Measurements from ENCODE around the gene RPRML.
"Not testable (repeated sequence)": the region's sequence is repeated elsewhere in the genome, so short reads cannot be mapped to it uniquely, and the experiment has no call there.

The RPRML gene

GRCh38 chr17:46971647-46972300, 7.3 kb downstream of the RPRML start:
- Mint-ChIP-seq H3K4me1 (no peaks in the 10 kb centered on the region), H3K4me3 (no peak overlapping the region), H3K36me3 (ENCODE audit: insufficient read depth) (peaks cover 6% of the 10 kb centered on the region), H3K27ac (ENCODE audit: low read depth) (no peak overlapping the region), H3K27me3 (peaks cover 25% of the 10 kb centered on the region), H3K9me3 (no peaks in the 10 kb centered on the region)
- ATAC-seq (replicated peaks; ENCODE audit: extremely low read depth, poor library complexity, severe bottlenecking) = no peak
- no peak for DNase-seq (ENCODE audit: low spot score in 2 of 2)

DNA sequence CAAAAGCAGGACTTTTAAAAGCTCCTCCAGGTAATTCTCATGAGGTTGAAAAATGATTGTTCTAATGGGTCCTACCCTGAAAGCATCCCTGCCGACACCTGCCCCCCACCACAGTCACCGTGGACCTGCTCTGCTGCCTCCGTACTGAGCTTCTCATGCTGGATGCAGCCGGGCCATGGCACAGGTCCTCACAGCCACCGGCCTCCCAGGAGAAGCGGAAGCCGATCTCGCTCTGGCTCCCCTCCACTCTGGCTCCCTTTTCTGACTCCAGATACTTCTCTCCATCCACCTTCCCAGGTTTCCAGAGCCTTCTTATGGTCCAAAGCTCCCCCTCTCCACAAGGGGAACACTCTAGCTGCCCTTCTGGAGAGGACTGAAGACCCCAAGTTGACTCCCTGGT, 10.2 kb downstream of the RPRML start:
- Mint-ChIP-seq H3K4me3 (no peak overlapping the region), H3K36me3 (ENCODE audit: insufficient read depth) (peaks cover 5% of the 10 kb centered on the region)
- no peak for ATAC-seq (replicated peaks; ENCODE audit: extremely low read depth, poor library complexity, severe bottlenecking)

GRCh38 chr17:46968224-46968834, 10.7 kb downstream of the RPRML start:
- Mint-ChIP-seq H3K4me3 (no peak overlapping the region), H3K27me3 (peaks cover 6% of the 10 kb centered on the region), H3K4me1 (no peaks in the 10 kb centered on the region), H3K27ac (ENCODE audit: low read depth) (no peak overlapping the region), H3K9me3 (no peaks in the 10 kb centered on the region), H3K36me3 (ENCODE audit: insufficient read depth) (peaks cover 5% of the 10 kb centered on the region)
- DNase-seq (ENCODE audit: low spot score in 2 of 2) (no peak), ATAC-seq (replicated peaks; ENCODE audit: extremely low read depth, poor library complexity, severe bottlenecking) (no peak)

More for the DNA sequence above, 10.2 kb downstream of the RPRML start:
- Mint-ChIP-seq H3K27me3 (peaks cover 9% of the 10 kb centered on the region), H3K9me3 (no peaks in the 10 kb centered on the region), H3K27ac (ENCODE audit: low read depth) (no peak overlapping the region), H3K4me1 (no peaks in the 10 kb centered on the region)
- no peak for DNase-seq (ENCODE audit: low spot score in 2 of 2)

GRCh38 chr17:46964315-46965265, 14.5 kb downstream of the RPRML start:
- Mint-ChIP-seq H3K9me3 (no peaks in the 10 kb centered on the region), H3K27ac (ENCODE audit: low read depth) (no peak overlapping the region), H3K36me3 (ENCODE audit: insufficient read depth) (peaks cover 4% of the 10 kb centered on the region), H3K4me1 (peaks cover 5% of the 10 kb centered on the region), H3K4me3 (no peak overlapping the region), H3K27me3 (no peaks in the 10 kb centered on the region)
- DNase-seq (ENCODE audit: low spot score in 2 of 2) (no peak), ATAC-seq (replicated peaks; ENCODE audit: extremely low read depth, poor library complexity, severe bottlenecking) (no peak)

GRCh38 chr17:46963571-46963970, 15.5 kb downstream of the RPRML start:
- ATAC-seq (replicated peaks; ENCODE audit: extremely low read depth, poor library complexity, severe bottlenecking) (no peak), DNase-seq (ENCODE audit: low spot score in 2 of 2) (no peak)
- Mint-ChIP-seq H3K4me1 (peaks cover 5% of the 10 kb centered on the region), H3K27ac (ENCODE audit: low read depth) (no peak overlapping the region), H3K36me3 (ENCODE audit: insufficient read depth) (peaks cover 4% of the 10 kb centered on the region), H3K9me3 (no peaks in the 10 kb centered on the region), H3K27me3 (no peaks in the 10 kb centered on the region), H3K4me3 (no peak overlapping the region)

- DNase-seq (ENCODE audit: low spot score in 2 of 2) = no peak
- Mint-ChIP-seq H3K27me3 (no peaks in the 10 kb centered on the region), H3K9me3 (no peaks in the 10 kb centered on the region), H3K36me3 (ENCODE audit: insufficient read depth) (peaks cover 4% of the 10 kb centered on the region), H3K4me1 (peaks cover 5% of the 10 kb centered on the region), H3K4me3 (no peak overlapping the region), H3K27ac (ENCODE audit: low read depth) (no peak overlapping the region)
- ATAC-seq (replicated peaks; ENCODE audit: extremely low read depth, poor library complexity, severe bottlenecking) = peak; percentile 14
Observed at GRCh38 chr17:46962374-46962790, 16.7 kb downstream of the RPRML start.

DNA sequence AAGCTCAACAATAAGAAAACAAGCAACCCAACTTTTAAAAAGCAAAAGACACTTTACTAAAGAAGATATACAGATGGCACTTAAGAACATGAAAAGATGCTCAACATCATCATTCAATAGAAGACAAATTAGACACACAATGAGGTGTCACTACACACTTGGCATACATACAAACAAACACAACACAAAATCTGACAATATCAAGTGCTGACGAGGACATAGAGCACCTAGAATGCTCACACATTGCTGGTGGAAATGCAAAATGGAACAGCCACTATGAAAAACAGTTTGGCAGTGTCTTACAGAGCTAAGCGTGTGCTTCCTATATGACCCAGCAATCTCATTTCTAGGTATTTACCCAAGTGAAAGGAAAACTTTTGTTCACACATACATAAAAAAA, 18.9 kb downstream of the RPRML start:
- Mint-ChIP-seq H3K36me3 (ENCODE audit: insufficient read depth) (peaks cover 3% of the 10 kb centered on the region), H3K27ac (ENCODE audit: low read depth) (no peak overlapping the region), H3K27me3 (no peaks in the 10 kb centered on the region), H3K4me3 (no peak overlapping the region), H3K9me3 (no peaks in the 10 kb centered on the region), H3K4me1 (peaks cover 10% of the 10 kb centered on the region)
- ATAC-seq (replicated peaks; ENCODE audit: extremely low read depth, poor library complexity, severe bottlenecking) (no peak), DNase-seq (ENCODE audit: low spot score in 2 of 2) (no peak)

DNA sequence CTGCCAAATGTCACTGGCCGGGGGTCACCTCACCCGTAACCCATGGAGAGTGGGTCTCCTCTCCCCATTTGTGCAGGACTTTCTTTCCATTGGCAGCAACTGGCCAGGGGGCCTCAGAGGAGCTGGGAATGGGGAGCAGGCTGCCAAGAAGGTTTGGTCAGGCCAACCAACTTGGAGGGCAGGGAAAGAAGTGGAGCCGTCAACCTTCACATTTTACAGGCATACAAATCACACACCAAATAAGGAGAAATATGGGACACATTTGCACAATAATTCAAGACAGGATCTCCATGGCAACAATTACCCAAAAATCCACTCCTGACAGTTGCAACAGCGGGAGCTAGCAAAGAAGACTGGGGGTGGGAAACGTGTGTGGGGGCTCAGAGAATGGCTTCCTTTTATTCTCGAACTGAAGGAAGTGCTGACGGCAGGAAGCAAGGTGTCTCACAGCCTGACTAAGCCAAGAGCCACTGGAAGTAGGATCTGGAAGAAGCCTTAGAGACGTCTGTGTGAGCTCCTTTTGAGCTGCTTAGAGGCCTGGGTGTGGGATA, 20.9 kb downstream of the RPRML start:
- H3K9me3 Mint-ChIP-seq = no peaks in the 10 kb centered on the region
- no peak overlapping the region for H3K27ac Mint-ChIP-seq (ENCODE audit: low read depth)
- no peak for DNase-seq (ENCODE audit: low spot score in 2 of 2)
- peaks cover 10% of the 10 kb centered on the region for H3K4me1 Mint-ChIP-seq
- H3K36me3 Mint-ChIP-seq (ENCODE audit: insufficient read depth) = peaks cover 3% of the 10 kb centered on the region
- no peak overlapping the region for H3K4me3 Mint-ChIP-seq
- no peak for ATAC-seq (replicated peaks; ENCODE audit: extremely low read depth, poor library complexity, severe bottlenecking)
- H3K27me3 Mint-ChIP-seq = no peaks in the 10 kb centered on the region

DNA sequence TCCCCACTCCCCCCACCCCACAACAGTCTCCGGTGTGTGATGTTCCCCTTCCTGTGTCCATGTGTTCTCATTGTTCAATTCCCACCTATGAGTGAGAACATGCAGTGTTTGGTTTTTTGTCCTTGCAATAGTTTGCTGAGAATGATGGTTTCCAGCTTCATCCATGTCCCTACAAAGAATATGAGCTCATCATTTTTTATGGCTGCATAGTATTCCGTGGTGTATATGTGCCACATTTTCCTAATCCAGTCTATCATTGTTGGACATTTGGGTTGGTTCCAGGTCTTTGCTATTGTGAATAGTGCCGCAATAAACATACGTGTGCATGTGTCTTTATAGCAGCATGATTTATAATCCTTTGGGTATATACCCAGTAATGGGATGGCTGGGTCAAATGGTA, 25.9 kb downstream of the RPRML start:
- not testable (repeated sequence) for H3K27ac Mint-ChIP-seq (ENCODE audit: low read depth); ATAC-seq (replicated peaks; ENCODE audit: extremely low read depth, poor library complexity, severe bottlenecking); DNase-seq (ENCODE audit: low spot score in 2 of 2); H3K9me3 Mint-ChIP-seq; H3K4me1 Mint-ChIP-seq; H3K4me3 Mint-ChIP-seq; H3K27me3 Mint-ChIP-seq; H3K36me3 Mint-ChIP-seq (ENCODE audit: insufficient read depth)

- H3K4me3 Mint-ChIP-seq = no peak overlapping the region
- H3K9me3 Mint-ChIP-seq = no peaks in the 10 kb centered on the region
- no peaks in the 10 kb centered on the region for H3K27me3 Mint-ChIP-seq
- H3K4me1 Mint-ChIP-seq = peaks cover 9% of the 10 kb centered on the region
- DNase-seq (ENCODE audit: low spot score in 2 of 2) (no peak), ATAC-seq (replicated peaks; ENCODE audit: extremely low read depth, poor library complexity, severe bottlenecking) (no peak)
- H3K36me3 Mint-ChIP-seq (ENCODE audit: insufficient read depth) = peaks cover 1% of the 10 kb centered on the region
- no peak overlapping the region for H3K27ac Mint-ChIP-seq (ENCODE audit: low read depth)
Observed at GRCh38 chr17:46952115-46952514, 26.9 kb downstream of the RPRML start.

DNA sequence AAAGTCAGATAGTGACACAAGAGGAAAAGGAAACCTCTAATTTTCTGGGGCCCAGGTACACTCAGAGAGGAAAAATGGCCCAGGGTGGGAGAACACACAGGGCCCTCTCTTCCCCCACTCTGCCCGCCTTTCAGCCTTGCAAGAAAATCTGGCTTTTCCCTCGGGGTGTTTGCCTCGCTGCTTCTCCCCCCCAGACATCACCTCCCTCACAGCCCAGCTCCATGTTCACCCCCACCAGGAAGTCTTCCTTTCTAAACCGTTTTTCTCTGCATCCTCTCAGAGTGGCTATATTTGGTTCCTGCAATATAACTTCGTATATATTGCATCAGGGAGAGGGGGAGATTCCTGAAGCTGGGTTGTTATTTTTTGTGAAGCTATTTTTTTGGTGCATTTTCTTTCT, 27.3 kb downstream of the RPRML start:
- no peak overlapping the region for H3K4me3 Mint-ChIP-seq
- H3K36me3 Mint-ChIP-seq (ENCODE audit: insufficient read depth) = peaks cover 3% of the 10 kb centered on the region
- no peaks in the 10 kb centered on the region for H3K9me3 Mint-ChIP-seq
- no peak overlapping the region for H3K27ac Mint-ChIP-seq (ENCODE audit: low read depth)
- ATAC-seq (replicated peaks; ENCODE audit: extremely low read depth, poor library complexity, severe bottlenecking) = no peak
- no peak for DNase-seq (ENCODE audit: low spot score in 2 of 2)
- no peaks in the 10 kb centered on the region for H3K27me3 Mint-ChIP-seq
- peaks cover 9% of the 10 kb centered on the region for H3K4me1 Mint-ChIP-seq

- DNase-seq (ENCODE audit: low spot score in 2 of 2) (no peak), ATAC-seq (replicated peaks; ENCODE audit: extremely low read depth, poor library complexity, severe bottlenecking) (no peak)
- no peaks in the 10 kb centered on the region for H3K27me3 Mint-ChIP-seq
- no peak overlapping the region for H3K27ac Mint-ChIP-seq (ENCODE audit: low read depth)
- H3K4me3 Mint-ChIP-seq = no peak overlapping the region
- peaks cover 9% of the 10 kb centered on the region for H3K4me1 Mint-ChIP-seq
- peaks cover 3% of the 10 kb centered on the region for H3K36me3 Mint-ChIP-seq (ENCODE audit: insufficient read depth)
- H3K9me3 Mint-ChIP-seq = no peaks in the 10 kb centered on the region
Observed at GRCh38 chr17:46950997-46951621, 27.9 kb downstream of the RPRML start.
